CD4-positive, alpha-beta T cell (primary cell): ENCODE data around the gene BMPR2. TPM values are rescaled to one million over a fixed set of nuclear protein-coding genes. Genes with fewer than 3 reads are reported as not detected.

Experiments used
- ATAC-seq: fragments of 200-7000 bp; cut with Tn5 transposase; one replicate; pipeline ENCODE4 v1.10.0; 2022; ENCODE audit warnings: mild to moderate bottlenecking; ENCODE audit not compliant: poor library complexity
- CTCF ChIA-PET: fragments of 350-600 bp; sonication (Branson Sonifier 250); formaldehyde crosslinking; loops from one replicate; lab custom pipeline; 2021; ENCODE audit warnings: antibody characterized with exemption, inconsistent platforms; lab: Charles Lee
- POLR2A ChIA-PET: fragments of 350-600 bp; sonication (Branson Sonifier 250); formaldehyde crosslinking; loops from one replicate; lab custom pipeline; 2021; ENCODE audit warnings: antibody characterized with exemption, inconsistent platforms; lab: Charles Lee
- DNase-seq, 14 experiments: peaks; one replicate each; pipeline ENCODE4 v3.0.0-alpha.2; 2013 to 2020; ENCODE audit warnings: mixed read lengths in 2 of 14
- H3K27ac ChIP-seq, 2 donors: one replicate each; pipeline versions ENCODE4 v1.5.1 to v1.7.0; 2013; ENCODE audit warnings: low read length in 2 of 2, low read depth in 1 of 2, mild to moderate bottlenecking in 1 of 2
- H3K27me3 ChIP-seq, 2 experiments: 1 replicate in 1 of 2; 2 replicates in 1 of 2; pipeline versions ENCODE4 v1.6.1 to v1.7.0; 2013; ENCODE audit warnings: low read length in 2 of 2, control low read depth in 1 of 2, mild to moderate bottlenecking in 1 of 2, moderate library complexity in 1 of 2; ENCODE audit not compliant: insufficient read depth in 2 of 2, control insufficient read depth in 1 of 2
- H3K36me3 ChIP-seq: one replicate; pipeline ENCODE4 v1.6.1; 2013; ENCODE audit warnings: low read length, control low read depth; ENCODE audit not compliant: insufficient read depth
- H3K4me1 ChIP-seq: one replicate; pipeline ENCODE4 v1.6.1; 2013; ENCODE audit warnings: low read length, control low read depth; ENCODE audit not compliant: insufficient read depth
- H3K4me3 ChIP-seq: one replicate; pipeline ENCODE4 v1.5.1; 2013; ENCODE audit warnings: mild to moderate bottlenecking, low read length, moderate library complexity
- H3K9me3 ChIP-seq, 2 experiments: 1 replicate in 1 of 2; 2 replicates in 1 of 2; pipeline versions ENCODE4 v1.6.1 to v1.7.0; 2013; ENCODE audit warnings: low read length in 2 of 2, mild to moderate bottlenecking in 2 of 2, control low read depth in 1 of 2, moderate library complexity in 1 of 2; ENCODE audit not compliant: control insufficient read depth in 1 of 2, insufficient read depth in 1 of 2
- H3K27ac Mint-ChIP-seq: one replicate; pipeline ENCODE4 v1.8.0; 2020; ENCODE audit warnings: mixed read lengths
- H3K27me3 Mint-ChIP-seq: one replicate; pipeline ENCODE4 v1.8.0; 2021; ENCODE audit warnings: mixed read lengths
- H3K36me3 Mint-ChIP-seq: one replicate; pipeline ENCODE4 v1.8.0; 2021; ENCODE audit warnings: low read depth, mixed read lengths
- H3K4me1 Mint-ChIP-seq: one replicate; pipeline ENCODE4 v1.8.0; 2021; ENCODE audit warnings: low read depth, mixed read lengths
- H3K4me3 Mint-ChIP-seq: one replicate; pipeline ENCODE4 v1.8.0; 2020; ENCODE audit warnings: mild to moderate bottlenecking, mixed read lengths
- H3K9me3 Mint-ChIP-seq: one replicate; pipeline ENCODE4 v1.8.0; 2020; ENCODE audit warnings: mixed read lengths
- intact Hi-C, 2 experiments: fragments of 100-400 bp; cut with DNase I in 1 of 2; cut with micrococcal nuclease in 1 of 2; formaldehyde crosslinking; loops; one replicate each; pipeline versions ENCODE4 v1.15.1 to v1.9.0; 2023 to 2025; cut with DNase I, micrococcal nuclease
- total RNA-seq, 174 experiments: library from RNA in 2 of 174; stranded (reverse) in 2 of 174; gene quantifications; one replicate each; pipeline ENCODE4 v1.2.3 and lab custom pipeline; 2021 to 2026
- TF ChIP-seq, protein P1 (sequence below): fragments of 200-600 bp; IDR thresholded peaks from one replicate; pipeline ENCODE4 v1.8.0; 2022; ENCODE audit warnings: antibody characterized with exemption, mild to moderate bottlenecking

The BMPR2 gene
- total RNA-seq, 2 experiments from 2014 or later: 12.7 to 12.8 TPM

DNA sequence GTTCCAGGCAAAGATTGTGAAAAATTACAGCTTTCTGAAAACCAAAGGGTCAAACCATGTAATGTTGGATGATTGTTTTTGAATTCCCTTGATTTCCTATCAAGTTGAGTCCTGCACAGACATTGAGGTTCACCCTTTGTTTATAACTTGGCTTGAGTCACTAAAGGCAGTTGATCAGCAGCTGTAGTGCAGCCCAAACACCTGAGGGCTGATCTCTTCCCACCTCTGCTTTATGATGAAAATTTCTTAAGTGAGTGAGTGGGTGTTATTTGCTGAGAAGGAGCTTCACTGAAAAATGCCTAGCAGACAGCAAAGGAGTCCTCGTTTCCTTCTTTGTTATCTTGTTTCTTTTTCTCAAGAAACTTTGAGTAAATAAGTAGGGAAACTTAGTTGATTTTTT lies 31.9 kb upstream of the BMPR2 start:
- Mint-ChIP-seq H3K27me3 (no peaks in the 10 kb centered on the region), H3K4me3 (no peak overlapping the region), H3K4me1 (no peaks in the 10 kb centered on the region), H3K27ac (no peak overlapping the region), H3K9me3 (no peaks in the 10 kb centered on the region), H3K36me3 (no peaks in the 10 kb centered on the region)
- Histone ChIP-seq H3K36me3 (no peaks in the 10 kb centered on the region), H3K27me3 (no peaks in the 10 kb centered on the region), H3K27ac (no peak overlapping the region), H3K4me3 (no peak overlapping the region), H3K4me1 (no peaks in the 10 kb centered on the region), H3K9me3 (no peaks in the 10 kb centered on the region)
- ChIA-PET POLR2A (no interaction called here), CTCF (no interaction called here)
- intact Hi-C loops: no loop called here
- TF ChIP-seq, protein P1, sequence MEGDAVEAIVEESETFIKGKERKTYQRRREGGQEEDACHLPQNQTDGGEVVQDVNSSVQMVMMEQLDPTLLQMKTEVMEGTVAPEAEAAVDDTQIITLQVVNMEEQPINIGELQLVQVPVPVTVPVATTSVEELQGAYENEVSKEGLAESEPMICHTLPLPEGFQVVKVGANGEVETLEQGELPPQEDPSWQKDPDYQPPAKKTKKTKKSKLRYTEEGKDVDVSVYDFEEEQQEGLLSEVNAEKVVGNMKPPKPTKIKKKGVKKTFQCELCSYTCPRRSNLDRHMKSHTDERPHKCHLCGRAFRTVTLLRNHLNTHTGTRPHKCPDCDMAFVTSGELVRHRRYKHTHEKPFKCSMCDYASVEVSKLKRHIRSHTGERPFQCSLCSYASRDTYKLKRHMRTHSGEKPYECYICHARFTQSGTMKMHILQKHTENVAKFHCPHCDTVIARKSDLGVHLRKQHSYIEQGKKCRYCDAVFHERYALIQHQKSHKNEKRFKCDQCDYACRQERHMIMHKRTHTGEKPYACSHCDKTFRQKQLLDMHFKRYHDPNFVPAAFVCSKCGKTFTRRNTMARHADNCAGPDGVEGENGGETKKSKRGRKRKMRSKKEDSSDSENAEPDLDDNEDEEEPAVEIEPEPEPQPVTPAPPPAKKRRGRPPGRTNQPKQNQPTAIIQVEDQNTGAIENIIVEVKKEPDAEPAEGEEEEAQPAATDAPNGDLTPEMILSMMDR: no peak
- DNase-seq (no peak), ATAC-seq (no peak)

GRCh38 chr2:202346180-202346579 lies 29.9 kb upstream of the BMPR2 start:
- Histone ChIP-seq H3K36me3 (no peaks in the 10 kb centered on the region), H3K27ac (no peak overlapping the region), H3K4me3 (no peak overlapping the region), H3K4me1 (no peaks in the 10 kb centered on the region), H3K27me3 (no peaks in the 10 kb centered on the region), H3K9me3 (no peaks in the 10 kb centered on the region)
- H3K9me3 Mint-ChIP-seq: no peaks in the 10 kb centered on the region
- H3K36me3 Mint-ChIP-seq: no peaks in the 10 kb centered on the region
- ChIA-PET CTCF (interaction anchor here (0.6 kb wide), 1 partner anchor 134 kb away, joined by 3 read pairs; no protein-coding TSS in a partner anchor), POLR2A (no interaction called here)
- TF ChIP-seq, protein P1: no peak
- H3K27me3 Mint-ChIP-seq: no peaks in the 10 kb centered on the region
- no peak for DNase-seq
- no peak for ATAC-seq
- no peak overlapping the region for H3K27ac Mint-ChIP-seq
- H3K4me3 Mint-ChIP-seq: no peak overlapping the region
- intact Hi-C loops: no loop called here
- H3K4me1 Mint-ChIP-seq: no peaks in the 10 kb centered on the region

DNA sequence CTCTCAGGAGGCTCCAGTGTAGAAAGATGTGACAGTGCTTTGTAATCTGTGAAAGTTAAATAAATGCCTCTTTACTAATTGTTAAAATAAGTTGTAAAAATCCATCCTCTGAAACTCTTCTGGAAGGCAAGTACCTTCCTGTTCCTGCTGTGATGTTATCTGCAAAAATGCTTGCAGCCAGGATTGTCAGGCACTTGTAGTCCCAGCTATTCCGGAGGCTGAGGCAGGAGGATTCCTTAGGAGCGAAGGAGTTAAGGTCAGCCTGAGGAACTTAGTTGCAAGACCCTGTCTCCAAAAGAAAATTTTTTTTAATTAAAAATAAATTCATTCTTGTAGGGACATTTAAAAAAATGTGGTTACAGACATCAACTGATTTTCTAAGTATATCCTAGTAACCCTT lies 22.7 kb upstream of the BMPR2 start:
- Histone ChIP-seq H3K9me3 (no peaks in the 10 kb centered on the region), H3K36me3 (no peaks in the 10 kb centered on the region), H3K27ac (no peak overlapping the region), H3K27me3 (no peaks in the 10 kb centered on the region), H3K4me1 (no peaks in the 10 kb centered on the region), H3K4me3 (no peak overlapping the region)
- no peak for ATAC-seq
- H3K4me3 Mint-ChIP-seq: no peak overlapping the region
- DNase-seq: no peak
- TF ChIP-seq, protein P1: no peak
- ChIA-PET POLR2A (no interaction called here), CTCF (no interaction called here)
- H3K4me1 Mint-ChIP-seq: no peaks in the 10 kb centered on the region
- no peak overlapping the region for H3K27ac Mint-ChIP-seq
- intact Hi-C loops: no loop called here
- H3K36me3 Mint-ChIP-seq: no peaks in the 10 kb centered on the region
- no peaks in the 10 kb centered on the region for H3K27me3 Mint-ChIP-seq
- H3K9me3 Mint-ChIP-seq: no peaks in the 10 kb centered on the region
